GM12865 (cell line): ENCODE results near the gene LMTK3.

ENCODE experiments used
- DNase-seq: peaks from one replicate; pipeline ENCODE4 v3.0.0; 2010; ENCODE audit warnings: low read depth
- H3K4me3 ChIP-seq: 2 replicates; pipeline ENCODE4 v1.5.1; 2011; ENCODE audit warnings: mild to moderate bottlenecking, low read depth, low read length, control low read depth
- TF ChIP-seq, protein P1 (sequence below): IDR thresholded peaks from 2 replicates; pipeline ENCODE4 v1.5.1; 2011; ENCODE audit warnings: low read length, control low read depth, low read depth, inconsistent platforms; ENCODE audit not compliant: insufficient read depth; ENCODE audit errors: missing control alignments

LMTK3 gene

DNA sequence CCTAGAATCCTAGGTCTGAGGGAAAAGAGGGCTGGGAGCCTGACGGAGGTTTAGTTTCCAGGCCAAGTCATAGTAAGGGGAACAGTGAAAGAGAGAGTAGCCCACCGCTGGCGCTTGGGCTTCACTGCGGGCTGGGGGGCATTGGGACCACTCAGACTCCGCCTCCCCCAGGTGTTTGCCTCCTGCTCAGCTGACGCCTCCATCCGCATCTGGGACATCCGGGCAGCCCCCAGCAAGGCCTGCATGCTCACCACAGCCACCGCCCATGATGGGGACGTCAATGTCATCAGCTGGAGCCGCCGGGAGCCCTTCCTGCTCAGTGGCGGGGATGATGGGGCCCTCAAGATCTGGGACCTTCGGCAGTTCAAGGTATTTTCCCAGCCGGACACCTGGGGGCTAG is 60.8 kb downstream of the LMTK3 start:
- TF ChIP-seq, protein P1, sequence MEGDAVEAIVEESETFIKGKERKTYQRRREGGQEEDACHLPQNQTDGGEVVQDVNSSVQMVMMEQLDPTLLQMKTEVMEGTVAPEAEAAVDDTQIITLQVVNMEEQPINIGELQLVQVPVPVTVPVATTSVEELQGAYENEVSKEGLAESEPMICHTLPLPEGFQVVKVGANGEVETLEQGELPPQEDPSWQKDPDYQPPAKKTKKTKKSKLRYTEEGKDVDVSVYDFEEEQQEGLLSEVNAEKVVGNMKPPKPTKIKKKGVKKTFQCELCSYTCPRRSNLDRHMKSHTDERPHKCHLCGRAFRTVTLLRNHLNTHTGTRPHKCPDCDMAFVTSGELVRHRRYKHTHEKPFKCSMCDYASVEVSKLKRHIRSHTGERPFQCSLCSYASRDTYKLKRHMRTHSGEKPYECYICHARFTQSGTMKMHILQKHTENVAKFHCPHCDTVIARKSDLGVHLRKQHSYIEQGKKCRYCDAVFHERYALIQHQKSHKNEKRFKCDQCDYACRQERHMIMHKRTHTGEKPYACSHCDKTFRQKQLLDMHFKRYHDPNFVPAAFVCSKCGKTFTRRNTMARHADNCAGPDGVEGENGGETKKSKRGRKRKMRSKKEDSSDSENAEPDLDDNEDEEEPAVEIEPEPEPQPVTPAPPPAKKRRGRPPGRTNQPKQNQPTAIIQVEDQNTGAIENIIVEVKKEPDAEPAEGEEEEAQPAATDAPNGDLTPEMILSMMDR: no peak
- no peak overlapping the region for H3K4me3 ChIP-seq
- no peak for DNase-seq

DNA sequence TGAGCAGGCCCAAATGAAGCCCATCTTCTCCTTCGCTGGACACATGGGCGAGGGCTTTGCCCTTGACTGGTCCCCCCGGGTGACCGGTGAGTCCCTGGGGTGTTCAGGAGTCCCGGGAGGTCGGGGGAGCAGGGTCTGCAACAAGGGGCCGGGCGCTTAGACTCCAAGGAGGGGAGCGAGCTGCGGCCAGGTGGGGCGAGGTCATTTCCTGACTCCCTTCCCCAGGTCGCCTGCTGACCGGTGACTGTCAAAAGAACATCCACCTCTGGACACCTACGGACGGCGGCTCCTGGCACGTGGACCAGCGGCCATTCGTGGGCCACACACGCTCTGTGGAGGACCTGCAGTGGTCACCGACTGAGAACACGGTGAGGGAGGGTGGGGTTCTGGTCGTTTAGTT is 61.2 kb downstream of the LMTK3 start:
- TF ChIP-seq, protein P1: no peak
- no peak for DNase-seq
- H3K4me3 ChIP-seq: no peak overlapping the region

DNA sequence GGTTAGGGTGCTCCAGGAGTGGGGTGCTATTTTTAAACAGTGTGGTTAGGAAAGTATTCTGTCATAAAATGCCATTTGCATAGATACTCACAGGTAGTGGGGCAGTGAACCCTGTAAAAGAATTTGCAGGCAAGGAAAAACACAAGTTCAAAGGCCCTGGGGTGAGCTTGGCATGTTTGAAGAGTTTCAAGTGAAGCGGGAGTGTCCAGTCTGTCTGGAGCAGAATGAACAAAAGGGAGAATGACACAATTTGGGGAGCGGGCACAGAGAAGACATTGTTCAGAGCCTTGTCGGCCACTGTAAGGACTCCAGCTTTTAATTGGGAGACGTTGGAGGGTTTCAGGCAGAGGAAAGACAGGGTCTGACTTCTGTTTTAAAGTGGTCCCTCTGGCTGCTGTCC is 63.1 kb downstream of the LMTK3 start:
- H3K4me3 ChIP-seq: no peak overlapping the region
- TF ChIP-seq, protein P1: no peak
- DNase-seq: no peak

DNA sequence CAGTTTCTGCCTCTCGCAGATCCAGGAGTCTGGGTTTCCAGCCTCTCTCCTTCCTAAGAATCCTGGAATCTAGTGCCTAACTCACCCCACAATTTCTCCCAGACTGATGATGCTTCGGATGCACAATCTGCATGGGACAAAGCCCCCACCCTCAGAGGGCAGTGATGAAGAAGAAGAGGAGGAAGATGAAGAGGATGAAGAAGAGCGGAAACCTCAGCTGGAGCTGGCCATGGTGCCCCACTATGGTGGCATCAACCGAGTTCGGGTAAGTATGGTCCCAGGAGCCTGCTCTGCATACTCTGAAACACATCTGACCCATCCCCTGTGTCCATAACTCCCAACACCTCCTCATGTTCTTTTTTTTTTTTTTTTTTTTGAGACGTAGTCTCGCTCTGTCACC is 65.1 kb downstream of the LMTK3 start:
- no peak for DNase-seq
- TF ChIP-seq, protein P1: no peak
- H3K4me3 ChIP-seq: peak overlapping the region; percentile 88

DNA sequence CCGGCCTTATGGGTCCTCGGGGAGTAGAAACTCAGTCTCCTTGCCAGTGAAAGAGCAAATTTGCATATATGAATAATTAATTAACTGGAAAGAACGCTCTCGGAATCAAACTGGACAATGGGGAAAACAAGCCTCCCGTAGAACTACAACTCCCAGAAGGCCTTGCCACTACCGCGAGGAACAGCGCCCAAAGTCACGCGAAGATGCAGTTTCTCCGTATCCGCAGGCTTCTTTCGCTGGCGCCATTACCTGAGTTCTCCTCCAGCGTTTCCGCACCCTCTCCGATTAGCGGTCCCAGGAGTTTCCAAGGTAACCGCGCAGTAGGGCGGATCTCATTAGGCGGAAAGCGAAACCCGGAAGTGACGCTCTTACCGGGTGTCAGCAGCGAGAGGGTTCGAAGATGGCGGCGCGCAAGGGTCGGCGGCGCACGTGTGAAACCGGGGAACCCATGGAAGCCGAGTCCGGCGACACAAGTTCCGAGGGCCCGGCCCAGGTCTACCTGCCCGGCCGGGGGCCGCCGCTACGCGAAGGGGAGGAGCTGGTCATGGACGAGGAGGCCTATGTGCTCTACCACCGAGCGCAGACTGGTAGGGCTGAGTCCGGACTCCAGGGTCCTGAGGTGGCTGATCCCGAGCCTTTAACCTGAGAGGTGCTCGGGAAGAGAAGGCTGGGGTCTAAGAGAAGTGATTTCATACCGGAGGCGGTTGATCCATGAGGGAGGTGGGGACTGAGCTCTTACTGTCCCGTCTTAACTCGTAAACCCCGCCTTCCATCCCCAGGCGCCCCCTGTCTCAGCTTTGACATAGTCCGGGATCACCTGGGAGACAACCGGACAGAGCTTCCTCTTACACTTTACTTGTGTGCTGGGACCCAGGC is 65.8 kb downstream of the LMTK3 start, which contains the start of gene GRWD1:
Gene GRWD1 (plus strand): TSS at position 378 of the 876 bp plus-strand sequence. CDS start 23 bp downstream, at position 401.
- H3K4me3 ChIP-seq: peak within 1 kb of the TSS; percentile 88
- DNase-seq: peak; percentile 98
- TF ChIP-seq, protein P1: no peak

DNA sequence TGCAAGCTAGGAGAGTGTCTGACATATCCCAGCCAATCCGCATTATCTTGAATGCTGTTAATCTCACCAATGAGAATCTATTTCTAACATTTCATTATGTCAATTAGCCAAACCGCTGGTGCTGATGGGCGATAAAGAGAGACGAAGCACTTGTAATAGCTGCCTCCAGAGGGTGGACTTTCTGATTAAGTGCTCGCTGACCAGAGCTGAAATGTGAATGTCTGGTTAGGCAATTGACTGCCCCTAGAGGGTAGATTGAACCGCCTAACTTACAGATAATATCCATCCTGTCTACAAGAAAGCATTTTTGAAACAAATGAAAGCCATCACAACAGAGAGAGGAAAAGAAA is 66.4 kb downstream of the LMTK3 start:
- peak; percentile 67 for DNase-seq
- TF ChIP-seq, protein P1: peak; percentile 21
- H3K4me3 ChIP-seq: peak overlapping the region; percentile 88

DNA sequence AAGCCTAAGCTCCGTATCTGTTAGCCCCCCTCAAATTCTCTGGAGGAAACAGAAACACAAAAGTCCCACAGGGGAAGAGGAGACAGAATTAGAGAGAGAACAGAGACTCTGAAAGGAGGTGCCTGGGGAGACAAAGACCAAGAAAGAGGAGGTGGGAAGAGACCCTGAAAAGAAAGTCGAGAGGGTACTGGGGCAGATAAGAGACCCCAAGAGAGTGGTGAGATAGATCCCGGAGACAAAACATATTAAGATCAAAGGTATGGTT is 66.8 kb downstream of the LMTK3 start:
- TF ChIP-seq, protein P1: no peak

More for the DNA sequence above, 66.8 kb downstream of the LMTK3 start:
- DNase-seq: no peak
- peak overlapping the region; percentile 88 for H3K4me3 ChIP-seq
